ENCODE data around the gene NPVF. TPM values are rescaled to one million over a fixed set of nuclear protein-coding genes. Genes with fewer than 3 reads are reported as not detected.

The NPVF gene
- total RNA-seq, 1 experiment from 2014 or later, result not detected

DNA sequence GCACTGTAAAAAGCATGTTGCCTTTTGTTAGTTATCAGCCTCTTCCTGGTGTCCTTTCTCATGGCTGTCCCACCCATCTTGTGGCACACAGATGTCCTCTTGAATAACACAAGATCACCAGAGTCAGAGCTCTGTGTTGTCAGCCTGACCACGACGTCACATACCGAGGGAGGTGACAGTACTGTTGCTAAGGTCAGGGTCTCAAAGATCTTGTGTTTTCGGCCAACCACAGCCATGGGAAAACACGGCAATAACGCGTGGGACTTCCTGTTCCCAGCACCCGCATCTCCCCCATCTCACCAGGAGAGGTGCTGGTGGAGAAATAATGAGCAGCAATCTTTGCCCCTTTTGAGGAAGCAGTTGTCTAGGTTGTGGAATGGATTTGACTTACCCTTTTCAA, 40.4 kb downstream of the NPVF start:
- DNase-seq (ENCODE audit: low read depth, low spot score), result no peak
- in situ Hi-C loops (cut with HindIII; ENCODE audit: low pct_unique_long_range_greater_than_20kb, low sequenced_read_pairs), result no loop called here

- in situ Hi-C loops (cut with HindIII; ENCODE audit: low pct_unique_long_range_greater_than_20kb, low sequenced_read_pairs), result no loop called here
- DNase-seq (ENCODE audit: low read depth, low spot score), result peak; percentile 89
Observed at GRCh38 chr7:25186436-25186835, 41.9 kb downstream of the NPVF start.

DNA sequence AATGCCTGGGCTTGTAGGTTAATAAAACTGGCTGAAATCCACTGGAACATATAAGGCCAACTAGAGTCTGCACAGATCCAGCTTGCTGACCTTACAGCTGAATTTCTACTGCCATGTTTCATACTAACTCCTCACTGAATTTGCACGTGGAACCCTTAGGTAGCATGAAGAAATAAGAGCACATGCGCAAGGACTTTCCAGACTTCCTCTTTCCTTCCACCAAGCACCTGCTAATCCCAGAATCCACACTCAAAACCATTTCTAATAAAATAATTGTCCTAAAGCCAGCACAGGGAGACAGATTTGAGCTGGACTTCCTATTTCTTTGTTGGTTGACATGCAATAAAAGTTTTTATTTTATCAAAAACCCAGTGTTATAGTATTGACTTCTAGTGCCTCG, 46.8 kb downstream of the NPVF start:
- in situ Hi-C loops (cut with HindIII; ENCODE audit: low pct_unique_long_range_greater_than_20kb, low sequenced_read_pairs), result no loop called here
- DNase-seq (ENCODE audit: low read depth, low spot score), result no peak

GRCh38 chr7:25180946-25181345, 47.3 kb downstream of the NPVF start:
- in situ Hi-C loops (cut with HindIII; ENCODE audit: low pct_unique_long_range_greater_than_20kb, low sequenced_read_pairs), result no loop called here
- DNase-seq (ENCODE audit: low read depth, low spot score), result peak; percentile 33

GRCh38 chr7:25180592-25180923, 47.7 kb downstream of the NPVF start:
- in situ Hi-C loops (cut with HindIII; ENCODE audit: low pct_unique_long_range_greater_than_20kb, low sequenced_read_pairs), result no loop called here
- no peak for DNase-seq (ENCODE audit: low read depth, low spot score)

DNA sequence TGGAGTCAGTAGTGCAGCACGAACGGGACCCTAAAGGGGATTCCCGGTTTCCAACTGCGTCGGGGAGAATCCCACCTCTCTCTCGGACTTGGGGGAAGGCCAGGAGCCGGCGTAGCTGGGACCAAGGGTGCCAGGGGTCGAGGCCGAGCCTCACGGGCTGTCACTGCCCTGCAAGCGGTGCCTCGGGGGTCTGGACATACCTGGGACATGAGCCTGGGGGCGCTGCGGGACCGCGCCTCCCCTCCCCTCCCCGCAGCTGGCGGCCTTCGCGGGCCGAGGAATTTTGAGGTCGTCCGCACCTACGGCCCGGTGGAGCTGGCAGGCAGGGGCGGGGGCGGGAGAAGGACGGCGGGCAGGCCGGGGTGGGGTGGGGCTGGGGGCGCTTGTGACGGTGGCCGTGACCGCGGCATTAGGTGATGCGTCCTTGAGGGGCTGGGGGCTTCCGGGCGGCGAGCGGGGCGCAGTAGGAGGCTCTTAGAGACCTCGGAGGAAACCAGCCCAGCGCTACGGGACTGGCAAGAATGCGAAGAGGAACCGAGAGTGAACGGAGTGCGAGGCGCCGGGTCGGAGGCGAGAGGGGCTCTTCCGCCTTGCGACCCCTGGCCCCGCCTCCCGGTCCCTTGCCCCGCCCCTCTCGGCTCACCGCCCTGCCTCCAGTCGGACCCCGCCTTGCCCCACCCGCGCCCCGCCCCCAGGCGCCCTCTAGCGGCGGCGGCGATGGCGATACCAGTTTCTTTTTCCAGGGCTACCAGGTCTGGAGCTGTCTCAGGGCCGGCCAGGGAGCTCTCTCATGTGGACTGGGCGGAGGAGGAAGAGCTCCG, 48.3 kb downstream of the NPVF start:
- DNase-seq (ENCODE audit: low read depth, low spot score), result peak; percentile 92
- in situ Hi-C loops (cut with HindIII; ENCODE audit: low pct_unique_long_range_greater_than_20kb, low sequenced_read_pairs), result no loop called here

GRCh38 chr7:25179325-25179724, 49.0 kb downstream of the NPVF start:
- in situ Hi-C loops (cut with HindIII; ENCODE audit: low pct_unique_long_range_greater_than_20kb, low sequenced_read_pairs), result no loop called here
- DNase-seq (ENCODE audit: low read depth, low spot score), result no peak

Small RNA genes within 50 kb of the gene (small RNA-seq; reads per million reads assigned to genes)
- gene RF00012, result 0 to 0.12 reads per million in 2 experiments

Other genes starting within 250 kb of the NPVF start
- gene OSBPL3, start 248.3 kb downstream of the NPVF start, total RNA-seq (2014; rRNA removed; shearing (Covaris generic)), result 12.9 and 13.3 TPM in 2 replicates
- 359 and 365 TPM in 2 replicates for gene CYCS, start 103.2 kb downstream of the NPVF start, total RNA-seq (2014; rRNA removed; shearing (Covaris generic))